CD4-positive, alpha-beta T cell (primary cell): ENCODE results near the gene BLOC1S4. TPM values are rescaled to one million over a fixed set of nuclear protein-coding genes. Genes with fewer than 3 reads are reported as not detected.

Source experiments
- ATAC-seq: fragments of 200-7000 bp; cut with Tn5 transposase; one replicate; pipeline ENCODE4 v1.10.0; 2022; ENCODE audit warnings: mild to moderate bottlenecking; ENCODE audit not compliant: poor library complexity
- CTCF ChIA-PET: fragments of 350-600 bp; sonication (Branson Sonifier 250); formaldehyde crosslinking; loops from one replicate; lab custom pipeline; 2021; ENCODE audit warnings: antibody characterized with exemption, inconsistent platforms; lab: Charles Lee
- POLR2A ChIA-PET: fragments of 350-600 bp; sonication (Branson Sonifier 250); formaldehyde crosslinking; loops from one replicate; lab custom pipeline; 2021; ENCODE audit warnings: antibody characterized with exemption, inconsistent platforms; lab: Charles Lee
- DNase-seq, 14 experiments: peaks; one replicate each; pipeline ENCODE4 v3.0.0-alpha.2; 2013 to 2020; ENCODE audit warnings: mixed read lengths in 2 of 14
- H3K27ac ChIP-seq, 2 donors: one replicate each; pipeline versions ENCODE4 v1.5.1 to v1.7.0; 2013; ENCODE audit warnings: low read length in 2 of 2, low read depth in 1 of 2, mild to moderate bottlenecking in 1 of 2
- H3K27me3 ChIP-seq, 2 experiments: 1 replicate in 1 of 2; 2 replicates in 1 of 2; pipeline versions ENCODE4 v1.6.1 to v1.7.0; 2013; ENCODE audit warnings: low read length in 2 of 2, control low read depth in 1 of 2, mild to moderate bottlenecking in 1 of 2, moderate library complexity in 1 of 2; ENCODE audit not compliant: insufficient read depth in 2 of 2, control insufficient read depth in 1 of 2
- H3K36me3 ChIP-seq: one replicate; pipeline ENCODE4 v1.6.1; 2013; ENCODE audit warnings: low read length, control low read depth; ENCODE audit not compliant: insufficient read depth
- H3K4me1 ChIP-seq: one replicate; pipeline ENCODE4 v1.6.1; 2013; ENCODE audit warnings: low read length, control low read depth; ENCODE audit not compliant: insufficient read depth
- H3K4me3 ChIP-seq: one replicate; pipeline ENCODE4 v1.5.1; 2013; ENCODE audit warnings: mild to moderate bottlenecking, low read length, moderate library complexity
- H3K9me3 ChIP-seq, 2 experiments: 1 replicate in 1 of 2; 2 replicates in 1 of 2; pipeline versions ENCODE4 v1.6.1 to v1.7.0; 2013; ENCODE audit warnings: low read length in 2 of 2, mild to moderate bottlenecking in 2 of 2, control low read depth in 1 of 2, moderate library complexity in 1 of 2; ENCODE audit not compliant: control insufficient read depth in 1 of 2, insufficient read depth in 1 of 2
- H3K27ac Mint-ChIP-seq: one replicate; pipeline ENCODE4 v1.8.0; 2020; ENCODE audit warnings: mixed read lengths
- H3K27me3 Mint-ChIP-seq: one replicate; pipeline ENCODE4 v1.8.0; 2021; ENCODE audit warnings: mixed read lengths
- H3K36me3 Mint-ChIP-seq: one replicate; pipeline ENCODE4 v1.8.0; 2021; ENCODE audit warnings: low read depth, mixed read lengths
- H3K4me1 Mint-ChIP-seq: one replicate; pipeline ENCODE4 v1.8.0; 2021; ENCODE audit warnings: low read depth, mixed read lengths
- H3K4me3 Mint-ChIP-seq: one replicate; pipeline ENCODE4 v1.8.0; 2020; ENCODE audit warnings: mild to moderate bottlenecking, mixed read lengths
- H3K9me3 Mint-ChIP-seq: one replicate; pipeline ENCODE4 v1.8.0; 2020; ENCODE audit warnings: mixed read lengths
- intact Hi-C, 2 experiments: fragments of 100-400 bp; cut with DNase I in 1 of 2; cut with micrococcal nuclease in 1 of 2; formaldehyde crosslinking; loops; one replicate each; pipeline versions ENCODE4 v1.15.1 to v1.9.0; 2023 to 2025; cut with DNase I, micrococcal nuclease
- total RNA-seq, 174 experiments: library from RNA in 2 of 174; stranded (reverse) in 2 of 174; gene quantifications; one replicate each; pipeline ENCODE4 v1.2.3 and lab custom pipeline; 2021 to 2026
- TF ChIP-seq, protein P1 (sequence below): fragments of 200-600 bp; IDR thresholded peaks from one replicate; pipeline ENCODE4 v1.8.0; 2022; ENCODE audit warnings: antibody characterized with exemption, mild to moderate bottlenecking

BLOC1S4 gene
- total RNA-seq, 2 experiments from 2014 or later: 24.6 to 27.6 TPM

- no peaks in the 10 kb centered on the region for H3K27me3 Mint-ChIP-seq
- peak in 1 of 14 experiments; percentile 11 for DNase-seq
- peaks cover 47% of the 10 kb centered on the region for H3K4me1 Mint-ChIP-seq
- H3K36me3 Mint-ChIP-seq: peaks cover 12% of the 10 kb centered on the region
- TF ChIP-seq, protein P1, sequence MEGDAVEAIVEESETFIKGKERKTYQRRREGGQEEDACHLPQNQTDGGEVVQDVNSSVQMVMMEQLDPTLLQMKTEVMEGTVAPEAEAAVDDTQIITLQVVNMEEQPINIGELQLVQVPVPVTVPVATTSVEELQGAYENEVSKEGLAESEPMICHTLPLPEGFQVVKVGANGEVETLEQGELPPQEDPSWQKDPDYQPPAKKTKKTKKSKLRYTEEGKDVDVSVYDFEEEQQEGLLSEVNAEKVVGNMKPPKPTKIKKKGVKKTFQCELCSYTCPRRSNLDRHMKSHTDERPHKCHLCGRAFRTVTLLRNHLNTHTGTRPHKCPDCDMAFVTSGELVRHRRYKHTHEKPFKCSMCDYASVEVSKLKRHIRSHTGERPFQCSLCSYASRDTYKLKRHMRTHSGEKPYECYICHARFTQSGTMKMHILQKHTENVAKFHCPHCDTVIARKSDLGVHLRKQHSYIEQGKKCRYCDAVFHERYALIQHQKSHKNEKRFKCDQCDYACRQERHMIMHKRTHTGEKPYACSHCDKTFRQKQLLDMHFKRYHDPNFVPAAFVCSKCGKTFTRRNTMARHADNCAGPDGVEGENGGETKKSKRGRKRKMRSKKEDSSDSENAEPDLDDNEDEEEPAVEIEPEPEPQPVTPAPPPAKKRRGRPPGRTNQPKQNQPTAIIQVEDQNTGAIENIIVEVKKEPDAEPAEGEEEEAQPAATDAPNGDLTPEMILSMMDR: no peak
- Histone ChIP-seq H3K36me3 (no peaks in the 10 kb centered on the region), H3K9me3 (no peaks in the 10 kb centered on the region), H3K27me3 (no peaks in the 10 kb centered on the region), H3K4me1 (peaks cover 31% of the 10 kb centered on the region), H3K4me3 (no peak overlapping the region), H3K27ac (no peak overlapping the region)
- H3K27ac Mint-ChIP-seq: peak overlapping the region; percentile 99
- ChIA-PET CTCF (interaction anchor here (6.8 kb wide), 1 partner anchor 40 kb away, joined by 74 read pairs; a partner anchor contains a TSS), POLR2A (interaction anchor here (0.6 to 10.4 kb wide), 8 partner anchors 20 to 354 kb away, joined by 3 to 221 read pairs (median 30); partner anchors contain the start of genes GRPEL1, MRFAP1 and S100P)
- ATAC-seq: no peak
- no peaks in the 10 kb centered on the region for H3K9me3 Mint-ChIP-seq
- H3K4me3 Mint-ChIP-seq: peak overlapping the region; percentile 73
- intact Hi-C loops: loop anchor here in 1 of 2 experiments (5.0 kb wide), 2 partner anchors 138 to 272 kb away; partner anchors contain the start of gene MAN2B2
These were observed 1.0 kb upstream of the BLOC1S4 start for GRCh38 chr4:6714954-6715353.

DNA sequence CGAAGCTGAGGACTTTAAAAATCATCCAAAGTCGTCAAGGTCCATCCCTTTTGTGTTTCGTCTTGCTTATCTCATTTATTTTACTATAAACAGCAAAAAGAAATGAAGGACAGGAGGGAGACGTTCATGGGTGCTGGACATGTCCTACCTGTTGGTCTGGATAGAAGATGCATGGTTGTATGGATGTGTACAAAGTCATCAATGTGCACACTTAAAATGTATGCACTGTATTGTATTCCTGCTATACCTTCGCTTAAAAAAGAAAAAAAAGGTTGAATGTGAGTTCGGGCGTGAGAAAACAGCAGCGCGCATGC lies 313 bp upstream of the BLOC1S4 start:
- POLR2A ChIA-PET: interaction anchor here (0.9 to 10.4 kb wide), 15 partner anchors 7 to 353 kb away, joined by 3 to 221 read pairs (median 12); partner anchors contain the start of genes GRPEL1, MRFAP1, S100P and TBC1D14
- peaks cover 31% of the 10 kb centered on the region for H3K4me1 ChIP-seq
- Mint-ChIP-seq H3K4me3 (peak overlapping the region; percentile 99), H3K27me3 (no peaks in the 10 kb centered on the region), H3K4me1 (peaks cover 45% of the 10 kb centered on the region), H3K9me3 (no peaks in the 10 kb centered on the region), H3K27ac (peak overlapping the region; percentile 99), H3K36me3 (peaks cover 11% of the 10 kb centered on the region)
- no peaks in the 10 kb centered on the region for H3K36me3 ChIP-seq
- TF ChIP-seq, protein P1: no peak
- H3K27me3 ChIP-seq: no peaks in the 10 kb centered on the region
- H3K27ac ChIP-seq: peak overlapping the region; percentile 32 to 85
- CTCF ChIA-PET: interaction anchor here (0.9 to 6.8 kb wide), 4 partner anchors 10 to 76 kb away, joined by 3 to 74 read pairs (median 6); a partner anchor contains a TSS
- intact Hi-C loops: loop anchor here (1.0 to 5.0 kb wide), 7 partner anchors 19 to 353 kb away; partner anchors contain the start of genes MRFAP1 (in 2 of the 2), GRPEL1 (in 1 of the 2), KIAA0232 (in 1 of the 2) and MAN2B2 (in 1 of the 2)
- ATAC-seq (no peak), DNase-seq (no peak)
- no peaks in the 10 kb centered on the region for H3K9me3 ChIP-seq
- H3K4me3 ChIP-seq: peak overlapping the region; percentile 95

GRCh38 chr4:6716958-6717655 lies 1.1 kb downstream of the BLOC1S4 start:
- Mint-ChIP-seq H3K36me3 (peaks cover 11% of the 10 kb centered on the region), H3K27me3 (no peaks in the 10 kb centered on the region), H3K4me3 (peak overlapping the region; percentile 99), H3K27ac (peak overlapping the region; percentile 99), H3K9me3 (no peaks in the 10 kb centered on the region), H3K4me1 (peaks cover 37% of the 10 kb centered on the region)
- ChIA-PET CTCF (interaction anchor here (0.7 to 6.8 kb wide), 8 partner anchors 11 to 321 kb away, joined by 3 to 101 read pairs (median 6); a partner anchor contains a TSS), POLR2A (interaction anchor here (0.6 to 10.4 kb wide), 24 partner anchors 9 to 355 kb away, joined by 3 to 221 read pairs (median 6); partner anchors contain the start of genes GRPEL1, MRFAP1, S100P and TADA2B)
- ATAC-seq: no peak
- DNase-seq: peak in 1 of 14 experiments; percentile 24
- Histone ChIP-seq H3K36me3 (no peaks in the 10 kb centered on the region), H3K27me3 (no peaks in the 10 kb centered on the region), H3K27ac (peak overlapping the region; percentile 82 to 85), H3K4me1 (peaks cover 31% of the 10 kb centered on the region), H3K9me3 (no peaks in the 10 kb centered on the region), H3K4me3 (peak overlapping the region; percentile 95)
- TF ChIP-seq, protein P1: no peak
- intact Hi-C loops: loop anchor here (1.0 to 5.0 kb wide), 7 partner anchors 20 to 351 kb away; partner anchors contain the start of genes MRFAP1 (in 2 of the 2), GRPEL1 (in 1 of the 2), KIAA0232 (in 1 of the 2) and MAN2B2 (in 1 of the 2)
